BJ (cell line): ENCODE data around the gene CPLX1. TPM values are rescaled to one million over a fixed set of nuclear protein-coding genes. Genes with fewer than 3 reads are reported as not detected.

ENCODE experiments used
- CTCF ChIA-PET: fragments of 350-600 bp; formaldehyde crosslinking; extraction: SDS; loops from one replicate; lab custom pipeline; 2021; ENCODE audit warnings: antibody characterized with exemption, inconsistent platforms; lab: Yijun Ruan, JAX
- POLR2A ChIA-PET: fragments of 300-600 bp; sonication (Branson Sonifier 250); formaldehyde crosslinking; extraction: SDS; loops from one replicate; lab custom pipeline; 2021; ENCODE audit warnings: antibody characterized with exemption; lab: Charles Lee
- DNase-seq: peaks from one replicate; pipeline ENCODE4 v3.0.0-alpha.2; 2011; ENCODE audit warnings: low read depth
- H3K27me3 ChIP-seq: 2 replicates; pipeline ENCODE4 v1.6.0; 2011; ENCODE audit warnings: low read length; ENCODE audit not compliant: control insufficient read depth, insufficient read depth
- H3K36me3 ChIP-seq: 2 replicates; pipeline ENCODE4 v1.5.1; 2011; ENCODE audit warnings: low read length; ENCODE audit not compliant: control insufficient read depth, insufficient read depth
- H3K4me3 ChIP-seq: 2 replicates; pipeline ENCODE4 v1.5.1; 2011; ENCODE audit warnings: low read depth, mild to moderate bottlenecking, control low read depth, low read length
- polyA plus RNA-seq: library from polyadenylated mRNA; depleted of rRNA; stranded (reverse); fragments of >200 nt; gene quantifications from 2 replicates; pipeline ENCODE4 v1.2.3, GENCODE V29; 2011
- TF ChIP-seq, protein P1 (sequence below): IDR thresholded peaks from 2 replicates; pipeline ENCODE4 v1.5.1; 2011; ENCODE audit warnings: low read depth, mild to moderate bottlenecking, control low read depth, inconsistent platforms, low read length, moderate library complexity; ENCODE audit not compliant: insufficient read depth

Gene CPLX1
- polyA plus RNA-seq, 1 experiment = 0.15 TPM

- ChIA-PET POLR2A (no interaction called here), CTCF (no interaction called here)
- TF ChIP-seq, protein P1, sequence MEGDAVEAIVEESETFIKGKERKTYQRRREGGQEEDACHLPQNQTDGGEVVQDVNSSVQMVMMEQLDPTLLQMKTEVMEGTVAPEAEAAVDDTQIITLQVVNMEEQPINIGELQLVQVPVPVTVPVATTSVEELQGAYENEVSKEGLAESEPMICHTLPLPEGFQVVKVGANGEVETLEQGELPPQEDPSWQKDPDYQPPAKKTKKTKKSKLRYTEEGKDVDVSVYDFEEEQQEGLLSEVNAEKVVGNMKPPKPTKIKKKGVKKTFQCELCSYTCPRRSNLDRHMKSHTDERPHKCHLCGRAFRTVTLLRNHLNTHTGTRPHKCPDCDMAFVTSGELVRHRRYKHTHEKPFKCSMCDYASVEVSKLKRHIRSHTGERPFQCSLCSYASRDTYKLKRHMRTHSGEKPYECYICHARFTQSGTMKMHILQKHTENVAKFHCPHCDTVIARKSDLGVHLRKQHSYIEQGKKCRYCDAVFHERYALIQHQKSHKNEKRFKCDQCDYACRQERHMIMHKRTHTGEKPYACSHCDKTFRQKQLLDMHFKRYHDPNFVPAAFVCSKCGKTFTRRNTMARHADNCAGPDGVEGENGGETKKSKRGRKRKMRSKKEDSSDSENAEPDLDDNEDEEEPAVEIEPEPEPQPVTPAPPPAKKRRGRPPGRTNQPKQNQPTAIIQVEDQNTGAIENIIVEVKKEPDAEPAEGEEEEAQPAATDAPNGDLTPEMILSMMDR = no peak
- Histone ChIP-seq H3K36me3 (no peaks in the 10 kb centered on the region), H3K4me3 (no peak overlapping the region), H3K27me3 (peaks cover 5% of the 10 kb centered on the region)
- no peak for DNase-seq
These were observed 39.7 kb downstream of the CPLX1 start for GRCh38 chr4:786074-786741.

GRCh38 chr4:785332-786073 lies 40.4 kb downstream of the CPLX1 start:
- TF ChIP-seq, protein P1 = no peak
- Histone ChIP-seq H3K4me3 (no peak overlapping the region), H3K27me3 (peaks cover 5% of the 10 kb centered on the region), H3K36me3 (no peaks in the 10 kb centered on the region)
- CTCF ChIA-PET = interaction anchor here (1.3 kb wide), 1 partner anchor 9 kb away, joined by 3 read pairs; no protein-coding TSS in a partner anchor
- no peak for DNase-seq
- POLR2A ChIA-PET = no interaction called here

DNA sequence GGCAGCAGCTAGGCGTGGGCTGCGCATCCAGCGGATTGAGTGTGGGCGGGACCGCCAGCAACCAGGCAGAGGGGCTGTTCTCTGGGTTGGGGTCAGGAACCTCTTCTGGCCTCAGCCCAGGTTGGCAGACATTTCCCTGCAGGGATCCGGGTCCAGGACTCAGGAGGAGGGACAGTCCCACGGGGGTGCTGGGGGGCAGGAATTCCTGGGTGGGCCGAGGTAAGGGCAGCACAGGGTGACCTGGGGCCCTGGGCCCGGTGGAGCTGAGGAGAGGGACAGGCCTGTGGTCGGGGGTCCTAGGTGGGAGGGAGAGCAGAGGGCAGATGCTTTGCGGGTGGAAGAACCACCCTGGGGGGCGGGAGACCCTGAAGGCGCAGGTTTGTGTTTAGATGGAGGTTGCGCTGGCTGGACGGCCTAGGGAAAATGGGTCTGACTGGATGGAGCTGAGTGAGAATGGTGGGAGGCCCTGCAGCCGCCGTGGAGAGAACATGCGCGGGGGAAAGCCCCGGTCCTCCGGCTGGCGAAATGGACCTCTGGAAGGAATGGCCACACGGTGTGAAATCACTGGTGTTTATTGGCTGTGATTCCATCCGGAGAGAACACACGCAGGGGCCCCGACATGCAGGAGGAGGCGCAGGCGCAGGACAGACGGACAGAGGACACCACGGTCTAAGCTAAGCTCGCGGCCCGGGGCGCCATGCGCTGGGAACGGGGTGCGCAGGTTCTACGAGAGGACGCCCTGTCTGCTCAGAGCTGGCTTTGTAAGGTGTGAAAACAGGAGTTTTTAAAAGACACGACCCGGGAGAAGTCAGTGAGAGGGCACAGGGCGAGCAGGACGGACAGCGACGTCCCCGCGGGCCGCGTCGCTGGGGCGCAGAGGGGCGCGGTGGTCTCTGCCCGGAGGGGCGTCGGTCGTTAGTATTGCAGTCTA lies 41.3 kb downstream of the CPLX1 start:
- ChIA-PET CTCF (interaction anchor here (1.3 kb wide), 1 partner anchor 10 kb away, joined by 3 read pairs; no protein-coding TSS in a partner anchor), POLR2A (no interaction called here)
- TF ChIP-seq, protein P1 = no peak
- no peak overlapping the region for H3K4me3 ChIP-seq
- H3K27me3 ChIP-seq = peaks cover 5% of the 10 kb centered on the region
- DNase-seq = no peak
- peaks cover under 1% of the 10 kb centered on the region; the same call in 1 of the 2 replicates for H3K36me3 ChIP-seq

- TF ChIP-seq, protein P1 = no peak
- H3K36me3 ChIP-seq = peaks cover 7% of the 10 kb centered on the region
- H3K4me3 ChIP-seq = peak overlapping the region; percentile 99
- POLR2A ChIA-PET = interaction anchor here (0.5 kb wide), 1 partner anchor 32 kb away, joined by 5 read pairs; no protein-coding TSS in a partner anchor
- CTCF ChIA-PET = interaction anchor here (0.7 to 1.5 kb wide), 2 partner anchors 10 to 98 kb away, joined by 3 to 4 read pairs; no protein-coding TSS in a partner anchor
- H3K27me3 ChIP-seq = peaks cover 2% of the 10 kb centered on the region; the same call in 1 of the 2 replicates
- DNase-seq = peak; percentile 96
These were observed 44.3 kb downstream of the CPLX1 start for GRCh38 chr4:781493-782216.
